IMR-90 (cell line): ENCODE results near the gene CDYL2. TPM values are rescaled to one million over a fixed set of nuclear protein-coding genes. Genes with fewer than 3 reads are reported as not detected.
A peak's percentile ranks its signal among the peaks of the same experiment; 100 is the strongest.

Experiments used
- ATAC-seq: fragments of 200-7000 bp; cut with Tn5 transposase; 2 replicates; pipeline ENCODE4 v1.9.1; 2020; ENCODE audit warnings: low read depth, mild to moderate bottlenecking, moderate library complexity
- BruUV-seq: library from RNA; stranded (reverse); fragments of 400-500 nt; replicated peaks from 2 replicates; lab custom pipeline; 2021; lab: Mats Ljungman, UMichigan
- CTCF ChIA-PET: fragments of 300-600 bp; formaldehyde crosslinking; extraction: SDS; loops from one replicate; lab custom pipeline; 2021; ENCODE audit warnings: antibody characterized with exemption; lab: Yijun Ruan, JAX
- POLR2A ChIA-PET: fragments of 300-600 bp; sonication (Branson Sonifier 250); formaldehyde crosslinking; loops from one replicate; lab custom pipeline; 2022; ENCODE audit warnings: antibody characterized with exemption; ENCODE audit not compliant: unreplicated experiment; lab: Charles Lee
- DNase-seq: peaks from one replicate; pipeline ENCODE4 v3.0.0; 2013
- H2AFZ ChIP-seq: replicated peaks from 2 replicates; pipeline ENCODE3; 2013; ENCODE audit warnings: low read length, mild to moderate bottlenecking; ENCODE audit not compliant: poor library complexity
- H2AK5ac ChIP-seq: 2 replicates; pipeline ENCODE4 v1.6.1; 2013; ENCODE audit warnings: low read depth, low read length, inconsistent platforms
- H2AK9ac ChIP-seq: replicated peaks from 2 replicates; pipeline ENCODE3; 2013; ENCODE audit warnings: mild to moderate bottlenecking, low read depth, low read length, moderate library complexity; ENCODE audit not compliant: poor library complexity
- H2BK120ac ChIP-seq: 2 replicates; pipeline ENCODE4 v1.6.1; 2013; ENCODE audit warnings: low read depth, low read length, inconsistent platforms
- H2BK15ac ChIP-seq: 3 replicates; pipeline ENCODE4 v1.6.1; 2013; ENCODE audit warnings: low read depth, low read length, inconsistent platforms
- H2BK20ac ChIP-seq: 2 replicates; pipeline ENCODE4 v1.6.1; 2013; ENCODE audit warnings: low read depth, mild to moderate bottlenecking, inconsistent platforms, low read length, moderate library complexity
- H2BK5ac ChIP-seq: 2 replicates; pipeline ENCODE4 v1.6.1; 2013; ENCODE audit warnings: mild to moderate bottlenecking, low read depth, low read length, inconsistent platforms; ENCODE audit not compliant: poor library complexity, severe bottlenecking
- H3K14ac ChIP-seq: replicated peaks from 2 replicates; pipeline ENCODE4 v1.6.1; 2013; ENCODE audit warnings: low read depth, low read length, inconsistent platforms
- H3K18ac ChIP-seq: 2 replicates; pipeline ENCODE4 v1.6.1; 2013; ENCODE audit warnings: low read depth, low read length, control low read depth
- H3K23ac ChIP-seq: 2 replicates; pipeline ENCODE4 v1.6.1; 2013; ENCODE audit warnings: low read depth, low read length, inconsistent platforms
- H3K27ac ChIP-seq: 2 replicates; pipeline ENCODE4 v1.5.1; 2013; ENCODE audit warnings: mild to moderate bottlenecking, control low read depth, low read length; ENCODE audit not compliant: insufficient read depth
- H3K27me3 ChIP-seq: 2 replicates; pipeline ENCODE4 v1.6.1; 2013; ENCODE audit warnings: low read length; ENCODE audit not compliant: control insufficient read depth, insufficient read depth
- H3K36me3 ChIP-seq: 2 replicates; pipeline ENCODE4 v1.6.1; 2013; ENCODE audit warnings: low read length, mixed read lengths; ENCODE audit not compliant: control insufficient read depth, insufficient read depth
- H3K4ac ChIP-seq: 2 replicates; pipeline ENCODE4 v1.6.1; 2013; ENCODE audit warnings: low read depth, low read length, inconsistent platforms
- H3K4me1 ChIP-seq: 2 replicates; pipeline ENCODE4 v1.6.1; 2013; ENCODE audit warnings: low read length, mixed read lengths; ENCODE audit not compliant: control insufficient read depth, insufficient read depth
- H3K4me2 ChIP-seq: 2 replicates; pipeline ENCODE4 v1.6.1; 2013; ENCODE audit warnings: low read depth, mild to moderate bottlenecking, control low read depth, low read length, moderate library complexity
- H3K4me3 ChIP-seq: 2 replicates; pipeline ENCODE4 v1.5.1; 2013; ENCODE audit warnings: low read depth, mild to moderate bottlenecking, control low read depth, low read length, moderate library complexity; ENCODE audit not compliant: insufficient read depth
- H3K56ac ChIP-seq: 2 replicates; pipeline ENCODE4 v1.6.1; 2013; ENCODE audit warnings: low read length, inconsistent platforms; ENCODE audit not compliant: insufficient read depth; ENCODE audit errors: extremely low read depth
- H3K79me1 ChIP-seq, 2 experiments: 2 replicates each; pipeline ENCODE4 v1.6.1; 2013; ENCODE audit warnings: low read length in 2 of 2, inconsistent platforms in 1 of 2, low read depth in 1 of 2
- H3K9ac ChIP-seq: 2 replicates; pipeline ENCODE4 v1.6.1; 2013; ENCODE audit warnings: low read depth, low read length, control low read depth
- H3K9me1 ChIP-seq: 2 replicates; pipeline ENCODE4 v1.6.1; 2013; ENCODE audit warnings: low read length, inconsistent platforms; ENCODE audit not compliant: insufficient read depth
- H3K9me3 ChIP-seq: 2 replicates; pipeline ENCODE4 v1.6.1; 2013; ENCODE audit warnings: low read length; ENCODE audit not compliant: control insufficient read depth, insufficient read depth
- H4K20me1 ChIP-seq: 2 replicates; pipeline ENCODE4 v1.6.1; 2013; ENCODE audit warnings: low read length, inconsistent platforms; ENCODE audit not compliant: insufficient read depth
- H4K5ac ChIP-seq: 2 replicates; pipeline ENCODE4 v1.6.1; 2013; ENCODE audit warnings: mild to moderate bottlenecking, low read depth, low read length, control low read depth
- H4K8ac ChIP-seq, 2 experiments: 2 replicates each; pipeline ENCODE4 v1.6.1; 2013; ENCODE audit warnings: low read depth in 2 of 2, low read length in 2 of 2, control low read depth in 1 of 2, inconsistent platforms in 1 of 2
- H4K91ac ChIP-seq: 2 replicates; pipeline ENCODE4 v1.6.1; 2013; ENCODE audit warnings: low read depth, low read length, inconsistent platforms; ENCODE audit not compliant: insufficient read depth
- CEBPB ChIP-seq: IDR thresholded peaks from 2 replicates; pipeline ENCODE4 v1.6.1; 2012; ENCODE audit warnings: low read depth, low read length, improper control_type of control experiment
- CHD1 ChIP-seq: IDR thresholded peaks from 2 replicates; pipeline ENCODE4 v1.6.1; 2012; ENCODE audit warnings: low read depth, low read length, improper control_type of control experiment
- FOS ChIP-seq: fragments of 150-350 bp; IDR thresholded peaks from 2 replicates; pipeline ENCODE4 v1.6.1; 2016; ENCODE audit warnings: low read depth, low read length
- MAFK ChIP-seq: IDR thresholded peaks from 2 replicates; pipeline ENCODE4 v1.6.1; 2012; ENCODE audit warnings: low read depth, low read length, improper control_type of control experiment
- MAZ ChIP-seq: IDR thresholded peaks from 2 replicates; pipeline ENCODE4 v1.6.1; 2012; ENCODE audit warnings: low read depth, mild to moderate bottlenecking, low read length, improper control_type of control experiment, moderate library complexity, borderline replicate concordance
- MXI1 ChIP-seq: IDR thresholded peaks from 2 replicates; pipeline ENCODE4 v1.6.1; 2012; ENCODE audit warnings: low read depth, mild to moderate bottlenecking, low read length, moderate library complexity, borderline replicate concordance
- POLR2A ChIP-seq: IDR thresholded peaks from 2 replicates; pipeline ENCODE4 v1.6.1; 2012; ENCODE audit warnings: mild to moderate bottlenecking, low read depth, low read length
- RAD21 ChIP-seq: IDR thresholded peaks from 2 replicates; pipeline ENCODE4 v1.6.1; 2012; ENCODE audit warnings: low read length, improper control_type of control experiment
- RCOR1 ChIP-seq: IDR thresholded peaks from 2 replicates; pipeline ENCODE4 v1.6.1; 2012; ENCODE audit warnings: mild to moderate bottlenecking, low read length, improper control_type of control experiment; ENCODE audit not compliant: insufficient replicate concordance
- RFX5 ChIP-seq: IDR thresholded peaks from 2 replicates; pipeline ENCODE4 v1.8.0; 2012; ENCODE audit warnings: low read depth, mild to moderate bottlenecking, low read length, moderate library complexity
- SMC3 ChIP-seq: fragments of 150-350 bp; IDR thresholded peaks from 2 replicates; pipeline ENCODE4 v1.6.1; 2016; ENCODE audit warnings: low read depth, mild to moderate bottlenecking, antibody characterized with exemption, low read length, moderate library complexity
- WGBS, 2 experiments: methylation state at CpG; one replicate each; pipeline versions ENCODE4 v1.1.5 to v1.1.7; 2013; ENCODE audit warnings: missing lambda C conversion rate in 2 of 2; ENCODE audit not compliant: insufficient read length in 1 of 2; ENCODE audit errors: extremely low coverage in 2 of 2; 5-methylcytosine and 5-hydroxymethylcytosine counted together
- dilution Hi-C: fragments of 300-500 bp; cut with HindIII; formaldehyde crosslinking; loops from one replicate; pipeline ENCODE4 v1.14.3; 2018; ENCODE audit warnings: low sequenced_read_pairs; ENCODE audit not compliant: unreplicated experiment
- in situ Hi-C: fragments of 300-500 bp; cut with MboI; formaldehyde crosslinking; loops from 3 replicates; pipeline ENCODE4 v1.14.3; 2019; ENCODE audit warnings: low sequenced_read_pairs, inconsistent platforms, mixed read lengths
- intact Hi-C: fragments of 100-400 bp; cut with micrococcal nuclease; formaldehyde crosslinking; loops from 2 replicates; pipeline ENCODE4 v1.10.0; 2022
- polyA plus RNA-seq, 3 experiments: library from polyadenylated mRNA; depleted of rRNA; stranded (reverse); fragments of >200 nt; gene quantifications; 2 replicates each; pipeline ENCODE4 v1.2.3, GENCODE V29; 2012; ENCODE audit warnings: low replicate concordance in 1 of 3
- total RNA-seq: library from RNA; depleted of rRNA; stranded (reverse); fragments of >200 nt; gene quantifications from 2 replicates; pipeline ENCODE4 v1.2.3, GENCODE V29; 2012
- TF ChIP-seq, protein P1 (sequence below): fragments of 150-350 bp; IDR thresholded peaks from 2 replicates; pipeline ENCODE4 v1.6.1; 2017; ENCODE audit warnings: mild to moderate bottlenecking, antibody characterized with exemption, low read length, low read depth
- TF ChIP-seq, protein P2 (sequence below): conservative IDR thresholded peaks from 2 replicates; pipeline ENCODE4 v1.5.1; 2012; ENCODE audit warnings: mild to moderate bottlenecking, low read depth, low read length, improper control_type of control experiment
- TF ChIP-seq, protein P3 (sequence below): fragments of 150-350 bp; IDR thresholded peaks from 2 replicates; pipeline ENCODE4 v1.6.1; 2016; ENCODE audit warnings: low read depth, mild to moderate bottlenecking, low read length, moderate library complexity, borderline replicate concordance

CDYL2 gene
- total and polyA plus RNA-seq, 2 of the 4 experiments (the other 2 are of a cell fraction) = 1.2 to 3.9 TPM

DNA sequence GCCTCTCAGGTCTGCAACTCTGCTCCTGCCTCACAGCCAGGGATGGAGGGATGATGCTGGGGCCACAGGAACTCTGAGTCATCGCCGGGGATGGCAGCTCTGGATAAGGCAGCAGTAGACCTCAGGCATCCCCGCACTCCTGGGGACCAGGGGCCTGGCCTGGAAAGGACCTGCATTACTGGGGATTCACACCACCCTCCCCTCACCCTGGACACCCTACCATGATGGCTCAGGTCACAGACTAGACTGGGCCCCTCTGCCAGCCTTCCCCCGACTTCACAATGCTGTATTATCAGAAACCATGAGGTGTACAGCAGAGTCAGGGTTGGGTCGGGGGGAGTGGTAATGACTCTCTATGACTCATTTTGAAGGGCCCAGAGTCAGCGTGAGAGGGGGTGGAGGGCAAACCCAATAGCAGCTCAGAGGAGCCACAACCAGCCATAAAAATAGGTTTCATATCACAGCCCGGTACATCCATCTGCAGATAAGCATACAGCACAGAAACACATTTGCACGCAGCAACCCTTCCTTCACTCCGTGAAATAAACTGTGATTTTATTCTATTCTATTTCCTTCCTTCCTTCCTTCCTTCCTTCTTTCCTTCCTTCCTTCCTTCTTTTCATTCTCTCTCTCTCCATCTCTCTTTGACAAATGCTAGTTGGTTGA is 234.8 kb downstream of the CDYL2 start:
- Histone ChIP-seq H3K9ac (no peak overlapping the region), H4K8ac (no peak overlapping the region), H3K23ac (no peak overlapping the region), H3K56ac (no peak overlapping the region), H3K79me1 (no peaks in the 10 kb centered on the region), H2BK120ac (no peak overlapping the region), H3K36me3 (no peaks in the 10 kb centered on the region), H3K4me2 (no peak overlapping the region), H4K20me1 (no peaks in the 10 kb centered on the region), H3K9me1 (no peaks in the 10 kb centered on the region; the same call in 1 of the 2 replicates), H2AK9ac (no peak overlapping the region), H2BK5ac (no peak overlapping the region), H2AK5ac (no peak overlapping the region), H2BK20ac (no peak overlapping the region), H4K5ac (no peak overlapping the region), H3K4me3 (no peak overlapping the region), H4K91ac (no peak overlapping the region), H3K4ac (no peak overlapping the region), H3K14ac (no peak overlapping the region), H3K9me3 (peaks cover 3% of the 10 kb centered on the region; the same call in 1 of the 2 replicates), H3K18ac (no peak overlapping the region), H2AFZ (peak overlapping the region; percentile 83), H3K4me1 (no peaks in the 10 kb centered on the region), H3K27ac (no peak overlapping the region), H3K27me3 (no peaks in the 10 kb centered on the region), H2BK15ac (no peak overlapping the region)
- POLR2A ChIA-PET = no interaction called here
- BruUV-seq = no TSS peak
- ATAC-seq (no peak; the same call in 1 of the 2 replicates), DNase-seq (peak; percentile 46)
- in situ Hi-C loops (no loop called here), dilution Hi-C loops (no loop called here), intact Hi-C loops (no loop called here)
- CTCF ChIA-PET = no interaction called here
- 67% methylated on average over 3 of the region's 9 CpGs; no CpG with 5 or more reads in 1 of the 2 experiments for WGBS, 2 experiments
- TF ChIP-seq POLR2A (no peak), MXI1 (no peak), RFX5 (no peak), CHD1 (no peak), MAFK (no peak), RCOR1 (no peak), RAD21 (no peak), CEBPB (no peak), FOS (no peak), MAZ (no peak), SMC3 (no peak)
- TF ChIP-seq, protein P1, sequence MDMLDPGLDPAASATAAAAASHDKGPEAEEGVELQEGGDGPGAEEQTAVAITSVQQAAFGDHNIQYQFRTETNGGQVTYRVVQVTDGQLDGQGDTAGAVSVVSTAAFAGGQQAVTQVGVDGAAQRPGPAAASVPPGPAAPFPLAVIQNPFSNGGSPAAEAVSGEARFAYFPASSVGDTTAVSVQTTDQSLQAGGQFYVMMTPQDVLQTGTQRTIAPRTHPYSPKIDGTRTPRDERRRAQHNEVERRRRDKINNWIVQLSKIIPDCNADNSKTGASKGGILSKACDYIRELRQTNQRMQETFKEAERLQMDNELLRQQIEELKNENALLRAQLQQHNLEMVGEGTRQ = no peak
- TF ChIP-seq, protein P2, sequence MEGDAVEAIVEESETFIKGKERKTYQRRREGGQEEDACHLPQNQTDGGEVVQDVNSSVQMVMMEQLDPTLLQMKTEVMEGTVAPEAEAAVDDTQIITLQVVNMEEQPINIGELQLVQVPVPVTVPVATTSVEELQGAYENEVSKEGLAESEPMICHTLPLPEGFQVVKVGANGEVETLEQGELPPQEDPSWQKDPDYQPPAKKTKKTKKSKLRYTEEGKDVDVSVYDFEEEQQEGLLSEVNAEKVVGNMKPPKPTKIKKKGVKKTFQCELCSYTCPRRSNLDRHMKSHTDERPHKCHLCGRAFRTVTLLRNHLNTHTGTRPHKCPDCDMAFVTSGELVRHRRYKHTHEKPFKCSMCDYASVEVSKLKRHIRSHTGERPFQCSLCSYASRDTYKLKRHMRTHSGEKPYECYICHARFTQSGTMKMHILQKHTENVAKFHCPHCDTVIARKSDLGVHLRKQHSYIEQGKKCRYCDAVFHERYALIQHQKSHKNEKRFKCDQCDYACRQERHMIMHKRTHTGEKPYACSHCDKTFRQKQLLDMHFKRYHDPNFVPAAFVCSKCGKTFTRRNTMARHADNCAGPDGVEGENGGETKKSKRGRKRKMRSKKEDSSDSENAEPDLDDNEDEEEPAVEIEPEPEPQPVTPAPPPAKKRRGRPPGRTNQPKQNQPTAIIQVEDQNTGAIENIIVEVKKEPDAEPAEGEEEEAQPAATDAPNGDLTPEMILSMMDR = no peak
- TF ChIP-seq, protein P3, sequence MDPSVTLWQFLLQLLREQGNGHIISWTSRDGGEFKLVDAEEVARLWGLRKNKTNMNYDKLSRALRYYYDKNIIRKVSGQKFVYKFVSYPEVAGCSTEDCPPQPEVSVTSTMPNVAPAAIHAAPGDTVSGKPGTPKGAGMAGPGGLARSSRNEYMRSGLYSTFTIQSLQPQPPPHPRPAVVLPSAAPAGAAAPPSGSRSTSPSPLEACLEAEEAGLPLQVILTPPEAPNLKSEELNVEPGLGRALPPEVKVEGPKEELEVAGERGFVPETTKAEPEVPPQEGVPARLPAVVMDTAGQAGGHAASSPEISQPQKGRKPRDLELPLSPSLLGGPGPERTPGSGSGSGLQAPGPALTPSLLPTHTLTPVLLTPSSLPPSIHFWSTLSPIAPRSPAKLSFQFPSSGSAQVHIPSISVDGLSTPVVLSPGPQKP = no peak
